ENCODE data around the gene NCOA3. TPM values are rescaled to one million over a fixed set of nuclear protein-coding genes. Genes with fewer than 3 reads are reported as not detected.
"Not testable (repeated sequence)": the region's sequence is repeated elsewhere in the genome, so short reads cannot be mapped to it uniquely, and the experiment has no call there.

The NCOA3 gene
- total RNA-seq, 1 donor from 2014 or later = 49.3 TPM

- DNase-seq (ENCODE audit: low spot score) (no peak), ATAC-seq (no peak)
- intact Hi-C loops (cut with DNase I) = no loop called here
Observed at GRCh38 chr20:47496118-47496517, 5.6 kb upstream of the NCOA3 start.

GRCh38 chr20:47498606-47499005 is 3.1 kb upstream of the NCOA3 start:
- intact Hi-C loops (cut with DNase I) = no loop called here
- ATAC-seq = no peak
- DNase-seq (ENCODE audit: low spot score) = no peak

- intact Hi-C loops (cut with DNase I) = no loop called here
- DNase-seq (ENCODE audit: low spot score) (no peak), ATAC-seq (no peak)
Observed at GRCh38 chr20:47499053-47499452, 2.6 kb upstream of the NCOA3 start.

GRCh38 chr20:47500082-47500481 is 1.6 kb upstream of the NCOA3 start:
- DNase-seq (ENCODE audit: low spot score); ATAC-seq; intact Hi-C loops (cut with DNase I): not testable (repeated sequence)

- ATAC-seq (peak; percentile 15), DNase-seq (ENCODE audit: low spot score) (no peak)
- intact Hi-C loops (cut with DNase I) = no loop called here
Observed at GRCh38 chr20:47500554-47500953, 1.1 kb upstream of the NCOA3 start.

GRCh38 chr20:47501116-47501481 is 588 bp upstream of the NCOA3 start:
- ATAC-seq = peak; percentile 36
- intact Hi-C loops (cut with DNase I) = no loop called here
- DNase-seq (ENCODE audit: low spot score) = no peak

GRCh38 chr20:47502271-47503239 is 868 bp downstream of the NCOA3 start:
- ATAC-seq = peak; percentile 43
- DNase-seq (ENCODE audit: low spot score) = peak; percentile 64
- intact Hi-C loops (cut with DNase I) = no loop called here

GRCh38 chr20:47503685-47504084 is 2.0 kb downstream of the NCOA3 start:
- intact Hi-C loops (cut with DNase I) = no loop called here

GRCh38 chr20:47506335-47506734 is 4.6 kb downstream of the NCOA3 start:
- ATAC-seq (no peak), DNase-seq (ENCODE audit: low spot score) (no peak)
- intact Hi-C loops (cut with DNase I) = no loop called here

More at GRCh38 chr20:47503685-47504084, 2.0 kb downstream of the NCOA3 start:
- DNase-seq (ENCODE audit: low spot score) (no peak), ATAC-seq (no peak)

GRCh38 chr20:47506850-47507249 is 5.2 kb downstream of the NCOA3 start:
- DNase-seq (ENCODE audit: low spot score) = no peak
- intact Hi-C loops (cut with DNase I) = no loop called here

GRCh38 chr20:47507275-47507981 is 5.7 kb downstream of the NCOA3 start:
- DNase-seq (ENCODE audit: low spot score); ATAC-seq; intact Hi-C loops (cut with DNase I): not testable (repeated sequence)

More at GRCh38 chr20:47506850-47507249, 5.2 kb downstream of the NCOA3 start:
- no peak for ATAC-seq

- intact Hi-C loops (cut with DNase I) = no loop called here
- ATAC-seq (no peak), DNase-seq (ENCODE audit: low spot score) (no peak)
Observed at GRCh38 chr20:47508278-47508677, 6.6 kb downstream of the NCOA3 start.

- intact Hi-C loops (cut with DNase I) = no loop called here
- DNase-seq (ENCODE audit: low spot score) (no peak), ATAC-seq (no peak)
Observed at GRCh38 chr20:47509104-47509661, 7.5 kb downstream of the NCOA3 start.

GRCh38 chr20:47509685-47510084 is 8.0 kb downstream of the NCOA3 start:
- no peak for ATAC-seq
- no peak for DNase-seq (ENCODE audit: low spot score)
- intact Hi-C loops (cut with DNase I) = no loop called here

- DNase-seq (ENCODE audit: low spot score) (no peak), ATAC-seq (no peak)
- intact Hi-C loops (cut with DNase I) = no loop called here
Observed at GRCh38 chr20:47515843-47516242, 14.2 kb downstream of the NCOA3 start.

GRCh38 chr20:47521059-47521808 is 19.5 kb downstream of the NCOA3 start:
- ATAC-seq = no peak
- intact Hi-C loops (cut with DNase I) = no loop called here
- DNase-seq (ENCODE audit: low spot score) = no peak

GRCh38 chr20:47524015-47524784 is 22.5 kb downstream of the NCOA3 start:
- intact Hi-C loops (cut with DNase I) = no loop called here
- DNase-seq (ENCODE audit: low spot score) (no peak), ATAC-seq (no peak)

- DNase-seq (ENCODE audit: low spot score) (no peak), ATAC-seq (no peak)
- intact Hi-C loops (cut with DNase I) = no loop called here
Observed at GRCh38 chr20:47527004-47527800, 25.5 kb downstream of the NCOA3 start.
